Measurements from ENCODE around the gene NDUFS7. TPM values are rescaled to one million over a fixed set of nuclear protein-coding genes. Genes with fewer than 3 reads are reported as not detected.

NDUFS7 gene
- total and polyA plus RNA-seq, 7 experiments from 2014 or later, result 48.4 to 232 (median 68.7) TPM

DNA sequence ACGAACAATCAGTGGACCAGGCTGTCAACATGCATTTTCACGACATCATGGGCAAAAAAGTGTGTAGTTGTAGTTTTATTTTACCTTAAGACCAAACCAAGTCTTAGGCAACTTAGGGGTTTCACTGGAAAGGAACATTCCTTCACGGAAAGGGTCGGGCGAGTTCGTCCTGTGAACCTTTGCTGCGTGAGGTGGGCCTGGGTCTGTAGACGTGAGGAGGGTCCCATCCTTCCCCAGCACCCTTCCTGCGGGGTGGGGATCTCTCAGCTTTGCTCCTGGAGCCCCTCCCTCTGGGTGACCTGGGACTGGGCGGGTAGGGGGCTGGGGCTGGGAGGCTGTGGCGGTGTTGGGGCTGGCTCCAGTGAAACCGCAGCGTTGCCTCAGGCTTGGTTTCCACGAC is 42.2 kb downstream of the NDUFS7 start:
- ATAC-seq (no peak), DNase-seq (no peak)
- Mint-ChIP-seq H3K27me3 (no peaks in the 10 kb centered on the region), H3K4me3 (no peak overlapping the region), H3K9me3 (peaks cover 0 to 2% (median 0%) of the 10 kb centered on the region in 11 donors), H3K27ac (no peak overlapping the region), H3K4me1 (peaks cover 0 to 8% (median 4%) of the 10 kb centered on the region in 7 donors), H3K36me3 (peaks cover 6 to 23% (median 8%) of the 10 kb centered on the region in 5 donors)
- Histone ChIP-seq H3K9me3 (ENCODE audit: control insufficient read depth in 2 of 3, low read length in 3 of 3) (no peaks in the 10 kb centered on the region), H3K27me3 (ENCODE audit: control insufficient read depth in 2 of 2, insufficient read depth in 2 of 2, low read length in 2 of 2) (no peaks in the 10 kb centered on the region), H3K27ac (ENCODE audit: low read depth, low read length) (no peak overlapping the region), H3K4me1 (ENCODE audit: control insufficient read depth in 2 of 2, insufficient read depth in 2 of 2, low read length in 2 of 2) (no peaks in the 10 kb centered on the region), H3K4me3 (ENCODE audit: low read length) (no peak overlapping the region), H3K36me3 (ENCODE audit: control insufficient read depth in 2 of 3, insufficient read depth in 3 of 3, low read length in 3 of 3) (peaks cover 5 to 92% (median 16%) of the 10 kb centered on the region in 3 experiments)
- ChIA-PET POLR2A (no interaction called here), CTCF (no interaction called here)
- intact Hi-C loops (cut with micrococcal nuclease), result no loop called here

DNA sequence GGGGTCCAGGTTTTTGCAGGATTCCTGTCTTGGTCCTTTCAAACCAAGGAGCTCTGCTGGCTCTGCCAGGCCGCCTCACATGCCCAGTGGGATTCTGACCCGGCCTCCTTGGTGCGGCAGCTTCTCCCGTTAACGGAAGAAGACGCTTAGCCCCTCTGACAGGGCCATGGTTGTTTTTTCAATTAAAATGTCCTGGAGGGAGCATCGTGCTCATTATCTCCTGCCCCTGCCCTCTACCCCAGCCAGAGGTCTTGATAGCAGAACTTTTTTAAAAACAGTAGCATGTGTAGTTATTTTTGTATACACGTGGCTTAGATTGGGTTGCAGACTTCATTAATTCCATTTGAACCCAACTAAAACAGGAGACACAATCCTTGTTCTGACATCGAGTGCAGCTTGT is 43.0 kb downstream of the NDUFS7 start:
- no peak for ATAC-seq
- peaks cover 6 to 22% (median 8%) of the 10 kb centered on the region in 5 donors for H3K36me3 Mint-ChIP-seq
- no peak for DNase-seq
- H3K27me3 ChIP-seq (ENCODE audit: control insufficient read depth in 2 of 2, insufficient read depth in 2 of 2, low read length in 2 of 2), result no peaks in the 10 kb centered on the region
- peaks cover 0 to 2% (median 0%) of the 10 kb centered on the region in 11 donors for H3K9me3 Mint-ChIP-seq
- ChIA-PET POLR2A (no interaction called here), CTCF (interaction anchor here (0.7 kb wide), 1 partner anchor 1187 kb away, joined by 4 read pairs; no protein-coding TSS in a partner anchor)
- H3K4me3 Mint-ChIP-seq, result no peak overlapping the region
- peaks cover 0 to 8% (median 3%) of the 10 kb centered on the region in 7 donors for H3K4me1 Mint-ChIP-seq
- no peaks in the 10 kb centered on the region for H3K9me3 ChIP-seq (ENCODE audit: control insufficient read depth in 2 of 3, low read length in 3 of 3)
- peaks cover 5 to 89% (median 11%) of the 10 kb centered on the region in 3 experiments for H3K36me3 ChIP-seq (ENCODE audit: control insufficient read depth in 2 of 3, insufficient read depth in 3 of 3, low read length in 3 of 3)
- H3K27me3 Mint-ChIP-seq, result no peaks in the 10 kb centered on the region
- no peak overlapping the region for H3K4me3 ChIP-seq (ENCODE audit: low read length)
- no peaks in the 10 kb centered on the region for H3K4me1 ChIP-seq (ENCODE audit: control insufficient read depth in 2 of 2, insufficient read depth in 2 of 2, low read length in 2 of 2)
- no peak overlapping the region for H3K27ac Mint-ChIP-seq
- H3K27ac ChIP-seq (ENCODE audit: low read depth, low read length), result no peak overlapping the region
- intact Hi-C loops (cut with micrococcal nuclease), result no loop called here

DNA sequence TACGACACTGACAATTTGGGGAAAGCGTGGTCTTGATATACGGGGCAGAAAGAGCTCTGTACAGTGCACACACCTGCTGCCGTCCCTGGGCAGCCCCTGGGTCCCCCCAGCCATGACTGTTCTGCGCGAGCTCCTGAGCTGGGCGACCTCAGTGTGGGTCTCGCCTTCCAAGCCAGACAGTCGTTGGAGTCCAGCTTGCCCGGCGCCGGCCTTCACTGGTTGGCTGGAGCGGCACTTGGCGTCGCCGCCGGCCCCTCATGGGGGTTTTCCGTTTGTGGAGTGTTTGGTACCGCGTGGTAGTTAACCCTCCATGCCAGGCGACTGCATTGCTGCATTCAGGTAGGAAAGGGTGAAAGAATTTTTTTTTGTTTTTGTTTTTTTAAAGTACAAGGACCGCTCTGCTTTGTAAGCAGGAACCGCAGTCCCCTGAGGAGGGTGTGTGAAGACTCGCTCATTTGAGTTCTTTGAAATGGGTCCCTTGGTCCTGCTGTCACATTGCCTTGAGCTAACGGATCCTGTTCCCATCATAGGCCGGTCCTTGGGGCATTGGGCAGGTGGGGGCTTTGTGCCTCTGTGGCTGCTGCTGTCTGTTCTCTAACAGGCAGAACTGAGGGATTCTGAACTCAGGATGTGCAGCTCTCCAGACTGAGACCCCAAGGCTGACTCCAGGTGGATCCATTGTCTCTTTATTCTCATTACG is 43.7 kb downstream of the NDUFS7 start:
- DNase-seq (no peak), ATAC-seq (no peak)
- H3K9me3 Mint-ChIP-seq, result peaks cover 0 to 2% (median 0%) of the 10 kb centered on the region in 11 donors
- peaks cover 6 to 22% (median 8%) of the 10 kb centered on the region in 5 donors for H3K36me3 Mint-ChIP-seq
- H3K4me3 ChIP-seq (ENCODE audit: low read length), result no peak overlapping the region
- H3K36me3 ChIP-seq (ENCODE audit: control insufficient read depth in 2 of 3, insufficient read depth in 3 of 3, low read length in 3 of 3), result peaks cover 4 to 89% (median 11%) of the 10 kb centered on the region in 3 experiments
- no peaks in the 10 kb centered on the region for H3K9me3 ChIP-seq (ENCODE audit: control insufficient read depth in 2 of 3, low read length in 3 of 3)
- H3K27me3 ChIP-seq (ENCODE audit: control insufficient read depth in 2 of 2, insufficient read depth in 2 of 2, low read length in 2 of 2), result no peaks in the 10 kb centered on the region
- peaks cover 0 to 8% (median 3%) of the 10 kb centered on the region in 7 donors for H3K4me1 Mint-ChIP-seq
- no peaks in the 10 kb centered on the region for H3K4me1 ChIP-seq (ENCODE audit: control insufficient read depth in 2 of 2, insufficient read depth in 2 of 2, low read length in 2 of 2)
- no peak overlapping the region for H3K27ac Mint-ChIP-seq
- no peak overlapping the region for H3K27ac ChIP-seq (ENCODE audit: low read depth, low read length)
- ChIA-PET POLR2A (no interaction called here), CTCF (interaction anchor here (0.7 kb wide), 1 partner anchor 1186 kb away, joined by 4 read pairs; no protein-coding TSS in a partner anchor)
- no peak overlapping the region for H3K4me3 Mint-ChIP-seq
- no peaks in the 10 kb centered on the region for H3K27me3 Mint-ChIP-seq
- intact Hi-C loops (cut with micrococcal nuclease), result no loop called here

DNA sequence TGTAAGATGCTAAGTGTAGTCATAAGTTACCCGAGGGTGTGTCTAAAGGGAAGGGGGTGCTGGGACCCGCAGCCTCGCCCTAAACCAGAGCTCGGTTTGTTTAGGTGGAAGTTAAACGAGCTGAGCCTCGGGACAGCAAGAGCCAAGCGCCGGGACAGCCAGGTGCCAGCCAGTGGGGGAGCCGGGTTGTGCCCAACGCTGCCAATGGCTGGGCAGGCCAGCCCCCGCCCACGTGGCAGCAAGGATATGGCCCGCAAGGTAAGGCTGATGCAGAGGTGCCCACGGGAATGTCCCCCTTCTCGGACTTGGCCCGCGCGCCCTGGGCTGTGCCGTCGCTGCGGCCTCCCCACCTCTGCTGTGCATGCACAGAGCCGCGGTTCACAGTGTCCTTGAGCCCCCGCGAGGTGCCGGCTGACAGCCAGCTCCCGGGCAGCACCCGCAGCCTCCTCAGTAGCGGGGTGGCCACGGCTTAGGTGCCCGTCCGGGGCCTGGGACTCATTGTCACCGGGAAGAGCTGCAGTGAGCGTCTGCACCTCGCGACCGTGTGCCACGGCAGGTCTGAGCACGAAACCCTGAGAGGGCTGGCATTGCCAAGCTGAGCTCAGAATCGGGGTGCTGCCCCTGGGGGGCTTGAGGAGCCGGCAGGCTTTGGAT is 45.2 kb downstream of the NDUFS7 start:
- intact Hi-C loops (cut with micrococcal nuclease), result no loop called here
- Mint-ChIP-seq H3K36me3 (peaks cover 0 to 10% (median 4%) of the 10 kb centered on the region in 5 donors), H3K27ac (no peak overlapping the region), H3K9me3 (no peaks in the 10 kb centered on the region), H3K27me3 (no peaks in the 10 kb centered on the region), H3K4me3 (no peak overlapping the region), H3K4me1 (peaks cover 0 to 1% (median 0%) of the 10 kb centered on the region in 7 donors)
- Histone ChIP-seq H3K36me3 (ENCODE audit: control insufficient read depth in 2 of 3, insufficient read depth in 3 of 3, low read length in 3 of 3) (peaks cover 0 to 89% (median 11%) of the 10 kb centered on the region in 3 experiments), H3K4me3 (ENCODE audit: low read length) (no peak overlapping the region), H3K27me3 (ENCODE audit: control insufficient read depth in 2 of 2, insufficient read depth in 2 of 2, low read length in 2 of 2) (no peaks in the 10 kb centered on the region), H3K27ac (ENCODE audit: low read depth, low read length) (no peak overlapping the region), H3K9me3 (ENCODE audit: control insufficient read depth in 2 of 3, low read length in 3 of 3) (no peaks in the 10 kb centered on the region), H3K4me1 (ENCODE audit: control insufficient read depth in 2 of 2, insufficient read depth in 2 of 2, low read length in 2 of 2) (no peaks in the 10 kb centered on the region)
- DNase-seq (no peak), ATAC-seq (no peak)
- ChIA-PET POLR2A (no interaction called here), CTCF (no interaction called here)

GRCh38 chr19:1429750-1430149 is 46.0 kb downstream of the NDUFS7 start:
- DNase-seq (no peak), ATAC-seq (no peak)
- peaks cover 0 to 91% (median 14%) of the 10 kb centered on the region in 3 experiments for H3K36me3 ChIP-seq (ENCODE audit: control insufficient read depth in 2 of 3, insufficient read depth in 3 of 3, low read length in 3 of 3)
- H3K27ac Mint-ChIP-seq, result peak overlapping the region in 1 of 9 donors; percentile 62
- intact Hi-C loops (cut with micrococcal nuclease), result no loop called here
- no peak overlapping the region for H3K27ac ChIP-seq (ENCODE audit: low read depth, low read length)
- no peaks in the 10 kb centered on the region for H3K4me1 Mint-ChIP-seq
- ChIA-PET POLR2A (no interaction called here), CTCF (no interaction called here)
- no peaks in the 10 kb centered on the region for H3K4me1 ChIP-seq (ENCODE audit: control insufficient read depth in 2 of 2, insufficient read depth in 2 of 2, low read length in 2 of 2)
- H3K27me3 ChIP-seq (ENCODE audit: control insufficient read depth in 2 of 2, insufficient read depth in 2 of 2, low read length in 2 of 2), result no peaks in the 10 kb centered on the region
- H3K27me3 Mint-ChIP-seq, result no peaks in the 10 kb centered on the region
- no peak overlapping the region for H3K4me3 ChIP-seq (ENCODE audit: low read length)
- H3K9me3 Mint-ChIP-seq, result no peaks in the 10 kb centered on the region
- H3K4me3 Mint-ChIP-seq, result no peak overlapping the region
- peaks cover 0 to 10% (median 4%) of the 10 kb centered on the region in 5 donors for H3K36me3 Mint-ChIP-seq
- H3K9me3 ChIP-seq (ENCODE audit: control insufficient read depth in 2 of 3, low read length in 3 of 3), result no peaks in the 10 kb centered on the region

DNA sequence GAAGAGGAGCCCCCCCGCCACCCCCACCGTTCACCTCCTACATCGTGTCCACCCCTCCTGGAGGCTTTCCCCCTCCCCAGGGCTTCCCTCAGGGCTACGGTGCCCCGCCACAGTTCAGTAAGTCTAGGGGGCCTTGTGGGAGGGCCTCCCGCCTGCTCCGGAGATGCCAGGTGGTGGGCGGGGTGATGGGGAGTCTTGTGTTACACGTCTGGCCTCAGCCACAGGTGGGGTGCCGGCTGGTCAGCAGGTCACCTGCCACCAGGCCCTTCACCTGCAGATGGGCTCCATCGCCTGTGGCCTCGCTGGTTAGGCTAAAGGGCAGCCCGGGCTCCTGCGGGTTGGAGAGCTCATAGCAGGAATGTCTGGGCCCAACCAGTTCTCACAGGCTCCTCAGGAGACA is 46.5 kb downstream of the NDUFS7 start:
- H3K4me3 Mint-ChIP-seq, result no peak overlapping the region
- ChIA-PET CTCF (no interaction called here), POLR2A (interaction anchor here (0.6 to 1.5 kb wide), 3 partner anchors 25 to 173 kb away, joined by 3 read pairs; no protein-coding TSS in a partner anchor)
- no peak overlapping the region for H3K27ac Mint-ChIP-seq
- no peak overlapping the region for H3K4me3 ChIP-seq (ENCODE audit: low read length)
- no peaks in the 10 kb centered on the region for H3K27me3 ChIP-seq (ENCODE audit: control insufficient read depth in 2 of 2, insufficient read depth in 2 of 2, low read length in 2 of 2)
- ATAC-seq, result no peak
- H3K36me3 Mint-ChIP-seq, result peaks cover 0 to 7% (median under 1%) of the 10 kb centered on the region in 5 donors
- no peaks in the 10 kb centered on the region for H3K4me1 Mint-ChIP-seq
- peaks cover 0 to 87% (median 14%) of the 10 kb centered on the region in 3 experiments for H3K36me3 ChIP-seq (ENCODE audit: control insufficient read depth in 2 of 3, insufficient read depth in 3 of 3, low read length in 3 of 3)
- no peak overlapping the region for H3K27ac ChIP-seq (ENCODE audit: low read depth, low read length)
- intact Hi-C loops (cut with micrococcal nuclease), result no loop called here
- H3K9me3 Mint-ChIP-seq, result no peaks in the 10 kb centered on the region
- no peaks in the 10 kb centered on the region for H3K9me3 ChIP-seq (ENCODE audit: control insufficient read depth in 2 of 3, low read length in 3 of 3)
- H3K4me1 ChIP-seq (ENCODE audit: control insufficient read depth in 2 of 2, insufficient read depth in 2 of 2, low read length in 2 of 2), result no peaks in the 10 kb centered on the region
- no peak for DNase-seq
- H3K27me3 Mint-ChIP-seq, result no peaks in the 10 kb centered on the region

All from naive thymus-derived CD4-positive, alpha-beta T cell (primary cell).